Esophagus squamous epithelium (tissue), 4 donors: ENCODE results near the gene CFB. TPM values are rescaled to one million over a fixed set of nuclear protein-coding genes. Genes with fewer than 3 reads are reported as not detected.

Experiments used
- small RNA-seq, 4 donors: library from RNA; depleted of rRNA; stranded (forward); fragments of <200 nt; gene quantifications; one replicate each; pipeline ENCODE3, GENCODE V24; 2016
- total RNA-seq, 4 donors: library from RNA; depleted of rRNA; stranded (reverse); fragments of >200 nt; gene quantifications; one replicate each; pipeline ENCODE4 v1.1.0, GENCODE V29; 2016

Gene CFB
- total RNA-seq, 4 donors from 2014 or later: 10.4 to 81.1 (median 22.4) TPM

Small RNA genes lying within 50 kb of the gene (small RNA-seq; reads per million reads assigned to genes)
- 0 reads per million in 4 donors for gene AL645922.1

Other genes starting within 250 kb of the CFB start
- gene ABHD16A, start 242.8 kb upstream of the CFB start, total RNA-seq: 10 to 100 TPM; 38.5 to 43.3 (median 40.1) TPM
- not detected for gene LY6G6F, start 239.2 kb upstream of the CFB start, total RNA-seq
- gene LY6G6D, start 230.7 kb upstream of the CFB start, total RNA-seq: not detected
- gene LY6G6C, start 224.3 kb upstream of the CFB start, total RNA-seq: 10 to 100 TPM in 1 of 4 donors, 1 to 10 TPM in 2, under 1 TPM in 1; 0.53 to 14.6 (median 2.4) TPM
- 1 to 10 TPM in 1 of 4 donors, under 1 TPM in 3; 0.12 to 1.4 (median 0.73) TPM for gene MPIG6B, start 222.7 kb upstream of the CFB start, total RNA-seq
- gene DDAH2, start 216.8 kb upstream of the CFB start, total RNA-seq: 10 to 100 TPM; 16.4 to 59.3 (median 28.2) TPM
- gene CLIC1, start 209.6 kb upstream of the CFB start, total RNA-seq: 100 to 1,000 TPM; 289 to 440 (median 365) TPM
- 1 to 10 TPM; 2.3 to 7.9 (median 6.8) TPM for gene MSH5, start 206.1 kb upstream of the CFB start, total RNA-seq
- 1 to 10 TPM in 2 of 4 donors, under 1 TPM in 2; 0.45 to 2.9 (median 1.1) TPM for gene SAPCD1, start 183.4 kb upstream of the CFB start, total RNA-seq
- under 1 TPM; 0.22 to 0.80 (median 0.58) TPM for gene VWA7, start 168.8 kb upstream of the CFB start, total RNA-seq
- gene VARS1, start 150.3 kb upstream of the CFB start, total RNA-seq: 10 to 100 TPM; 35.0 to 72.3 (median 45.5) TPM
- gene LSM2, start 139.1 kb upstream of the CFB start, total RNA-seq: 10 to 100 TPM; 27.1 to 70.8 (median 36.6) TPM
- under 1 TPM; 0.35 to 0.97 (median 0.57) TPM for gene HSPA1L, start 130.8 kb upstream of the CFB start, total RNA-seq
- 100 to 1,000 TPM; 158 to 362 (median 223) TPM for gene HSPA1A, start 130.6 kb upstream of the CFB start, total RNA-seq
- gene HSPA1B, start 118.4 kb upstream of the CFB start, total RNA-seq: 100 to 1,000 TPM; 209 to 553 (median 252) TPM
- 10 to 100 TPM; 13.6 to 23.6 (median 17.3) TPM for gene NEU1, start 83.3 kb upstream of the CFB start, total RNA-seq
- gene SLC44A4, start 67.1 kb upstream of the CFB start, total RNA-seq: 1 to 10 TPM in 2 of 4 donors, under 1 TPM in 1, not detected in 1; 0.38 to 3.6 (median 1.3) TPM
- gene EHMT2, start 48.4 kb upstream of the CFB start, total RNA-seq: 10 to 100 TPM; 23.4 to 34.5 (median 27.4) TPM
- 1 to 10 TPM in 2 of 4 donors, under 1 TPM in 2; 0.83 to 2.8 (median 1.0) TPM for gene ZBTB12, start 44.0 kb upstream of the CFB start, total RNA-seq
- 10 to 100 TPM in 2 of 4 donors, 1 to 10 TPM in 2; 1.1 to 15.2 (median 6.4) TPM for gene C2, start 18.4 kb upstream of the CFB start, total RNA-seq
- gene NELFE, start 12.9 kb downstream of the CFB start, total RNA-seq: 10 to 100 TPM; 52.6 to 83.9 (median 64.4) TPM
- 10 to 100 TPM; 24.6 to 32.4 (median 26.8) TPM for gene SKIC2, start 13.1 kb downstream of the CFB start, total RNA-seq
- 10 to 100 TPM in 1 of 4 donors, 1 to 10 TPM in 3; 7.8 to 13.2 (median 8.8) TPM for gene DXO, start 26.0 kb downstream of the CFB start, total RNA-seq
- gene C4A, start 36.0 kb downstream of the CFB start, total RNA-seq: 10 to 100 TPM in 1 of 4 donors, 1 to 10 TPM in 3; 2.0 to 11.8 (median 5.2) TPM
- 1 to 10 TPM; 2.2 to 7.4 (median 5.2) TPM for gene C4B, start 68.7 kb downstream of the CFB start, total RNA-seq
- gene CYP21A2, start 92.3 kb downstream of the CFB start, total RNA-seq: under 1 TPM in 1 of 4 donors, not detected in 3; 0.22 TPM
- 100 to 1,000 TPM in 1 of 4 donors, 10 to 100 TPM in 3; 10.5 to 102 (median 31.0) TPM for gene TNXB, start 163.2 kb downstream of the CFB start, total RNA-seq
- 10 to 100 TPM; 27.3 to 45.4 (median 30.0) TPM for gene ATF6B, start 182.2 kb downstream of the CFB start, total RNA-seq
- 10 to 100 TPM in 1 of 4 donors, 1 to 10 TPM in 3; 5.9 to 16.7 (median 6.8) TPM for gene FKBPL, start 184.2 kb downstream of the CFB start, total RNA-seq
- under 1 TPM in 3 of 4 donors, not detected in 1; 0.35 to 0.87 (median 0.57) TPM for gene PRRT1, start 205.8 kb downstream of the CFB start, total RNA-seq
- 100 to 1,000 TPM in 1 of 4 donors, 10 to 100 TPM in 3; 17.3 to 133 (median 23.7) TPM for gene PPT2, start 208.0 kb downstream of the CFB start, total RNA-seq
- gene EGFL8, start 218.5 kb downstream of the CFB start, total RNA-seq: 10 to 100 TPM in 2 of 4 donors, 1 to 10 TPM in 2; 4.8 to 15.1 (median 8.2) TPM
- 10 to 100 TPM; 17.6 to 34.0 (median 19.1) TPM for gene AGPAT1, start 230.0 kb downstream of the CFB start, total RNA-seq
- 10 to 100 TPM; 20.8 to 59.0 (median 40.8) TPM for gene RNF5, start 232.3 kb downstream of the CFB start, total RNA-seq
- gene AGER, start 238.2 kb downstream of the CFB start, total RNA-seq: 1 to 10 TPM in 3 of 4 donors, under 1 TPM in 1; 0.59 to 1.7 (median 1.4) TPM
- gene PBX2, start 244.1 kb downstream of the CFB start, total RNA-seq: 10 to 100 TPM; 27.1 to 40.2 (median 28.9) TPM
- 10 to 100 TPM in 2 of 4 donors, 1 to 10 TPM in 2; 1.6 to 14.1 (median 6.5) TPM for gene GPSM3, start 246.5 kb downstream of the CFB start, total RNA-seq